ENCODE measurements around the gene POLR3A.
A peak's percentile ranks its signal among the peaks of the same experiment; 100 is the strongest.

POLR3A gene

GRCh38 chr10:77926566-77927401, 102.5 kb downstream of the POLR3A start, which contains the start of gene DLG5:
DLG5 (minus strand) TSS chr10:77926755; CDS start chr10:77926520, 235 bp downstream.
- Histone ChIP-seq H3K36me3 (peaks cover 0 to 4% (median 0%) of the 10 kb centered on the region in 11 experiments; a peak in 1 of 22 replicates), H3K4me3 (peak within 1 kb of the TSS; percentile 67 to 87 (median 76)), H3K9ac (peak within 1 kb of the TSS; percentile 75 to 85 (median 82)), H4K20me1 (peaks cover 0 to 52% (median 22%) of the 10 kb centered on the region in 11 experiments; a peak in 14 of 22 replicates), H3K9me3 (replicated peaks in 1 of 11) (no peaks in the 10 kb centered on the region), H3K27me3 (peaks cover 27 to 60% (median 51%) of the 10 kb centered on the region in 11 experiments), H3K4me2 (peak within 1 kb of the TSS; percentile 98 to 100 (median 100)), H3K4me1 (peaks cover 16 to 29% (median 25%) of the 10 kb centered on the region in 10 experiments), H3K27ac (peak within 1 kb of the TSS; percentile 48 to 77 (median 72); a peak in 21 of 22 replicates)
- no peak for TF ChIP-seq Cebpa-rat (IDR thresholded peaks at IDR 0.05)

GRCh38 chr10:77925795-77926565, 103.3 kb downstream of the POLR3A start:
- Histone ChIP-seq H3K36me3 (peaks cover 0 to 4% (median 0%) of the 10 kb centered on the region in 11 experiments; a peak in 1 of 22 replicates), H3K9ac (peak overlapping the region; percentile 75 to 85 (median 82)), H3K27ac (peak overlapping the region; percentile 48 to 77 (median 72); a peak in 21 of 22 replicates), H3K4me1 (peaks cover 16 to 35% (median 27%) of the 10 kb centered on the region in 10 experiments), H3K4me2 (peak overlapping the region; percentile 98 to 100 (median 100)), H3K27me3 (peaks cover 27 to 60% (median 51%) of the 10 kb centered on the region in 11 experiments), H4K20me1 (peaks cover 0 to 60% (median 26%) of the 10 kb centered on the region in 11 experiments; a peak in 15 of 22 replicates), H3K4me3 (peak overlapping the region; percentile 67 to 87 (median 76)), H3K9me3 (replicated peaks in 1 of 11) (no peaks in the 10 kb centered on the region)
- TF ChIP-seq Cebpa-rat (IDR thresholded peaks at IDR 0.05) = no peak

GRCh38 chr10:77925410-77925794, 103.9 kb downstream of the POLR3A start:
- peaks cover 0 to 4% (median 0%) of the 10 kb centered on the region in 11 experiments; a peak in 1 of 22 replicates for H3K36me3 ChIP-seq

GRCh38 chr10:77922566-77923179, 106.6 kb downstream of the POLR3A start:
- H3K27ac ChIP-seq = no peak overlapping the region

More at GRCh38 chr10:77925410-77925794, 103.9 kb downstream of the POLR3A start:
- TF ChIP-seq Cebpa-rat (IDR thresholded peaks at IDR 0.05) = no peak
- peaks cover 16 to 36% (median 28%) of the 10 kb centered on the region in 10 experiments for H3K4me1 ChIP-seq
- peaks cover 0 to 65% (median 29%) of the 10 kb centered on the region in 11 experiments; a peak in 15 of 22 replicates for H4K20me1 ChIP-seq
- peak overlapping the region; percentile 67 to 87 (median 76) for H3K4me3 ChIP-seq
- peak overlapping the region; percentile 98 to 100 (median 100) for H3K4me2 ChIP-seq
- H3K9me3 ChIP-seq (replicated peaks in 1 of 11) = no peaks in the 10 kb centered on the region
- peak overlapping the region; percentile 75 to 85 (median 82) for H3K9ac ChIP-seq
- peaks cover 27 to 60% (median 51%) of the 10 kb centered on the region in 11 experiments for H3K27me3 ChIP-seq
- peak overlapping the region in 8 of 11 experiments; percentile 64 to 77 (median 72); a peak in 8 of 22 replicates for H3K27ac ChIP-seq

GRCh38 chr10:77922055-77922454, 107.3 kb downstream of the POLR3A start:
- Histone ChIP-seq H3K36me3 (peaks cover 0 to 4% (median 0%) of the 10 kb centered on the region in 11 experiments; a peak in 2 of 22 replicates), H3K9me3 (replicated peaks in 1 of 11) (no peaks in the 10 kb centered on the region), H3K27me3 (peaks cover 13 to 30% (median 26%) of the 10 kb centered on the region in 11 experiments), H3K4me3 (no peak overlapping the region), H3K4me1 (peaks cover 16 to 34% (median 26%) of the 10 kb centered on the region in 10 experiments), H3K9ac (no peak overlapping the region), H3K4me2 (no peak overlapping the region), H4K20me1 (peaks cover 0 to 81% (median 41%) of the 10 kb centered on the region in 11 experiments; a peak in 15 of 22 replicates), H3K27ac (no peak overlapping the region)
- TF ChIP-seq Cebpa-rat (IDR thresholded peaks at IDR 0.05) = no peak

More at GRCh38 chr10:77922566-77923179, 106.6 kb downstream of the POLR3A start:
- Histone ChIP-seq H3K9ac (no peak overlapping the region), H3K36me3 (peaks cover 0 to 4% (median 0%) of the 10 kb centered on the region in 11 experiments; a peak in 1 of 22 replicates), H3K4me3 (no peak overlapping the region), H3K4me2 (no peak overlapping the region), H3K4me1 (peaks cover 16 to 40% (median 28%) of the 10 kb centered on the region in 10 experiments), H3K27me3 (peaks cover 19 to 36% (median 33%) of the 10 kb centered on the region in 11 experiments), H4K20me1 (peaks cover 0 to 87% (median 41%) of the 10 kb centered on the region in 11 experiments; a peak in 15 of 22 replicates), H3K9me3 (replicated peaks in 1 of 11) (no peaks in the 10 kb centered on the region)
- no peak for TF ChIP-seq Cebpa-rat (IDR thresholded peaks at IDR 0.05)

GRCh38 chr10:77921395-77921794, 107.9 kb downstream of the POLR3A start:
- TF ChIP-seq Cebpa-rat (IDR thresholded peaks at IDR 0.05) = no peak
- Histone ChIP-seq H3K36me3 (peaks cover 0 to 4% (median 0%) of the 10 kb centered on the region in 11 experiments; a peak in 2 of 22 replicates), H4K20me1 (peaks cover 0 to 82% (median 42%) of the 10 kb centered on the region in 11 experiments; a peak in 15 of 22 replicates), H3K4me2 (0 out of 22 replicates have a peak overlapping the region, but pooled peaks of 2 of the 11 experiments have one; percentile 5 to 7), H3K27me3 (peaks cover 8 to 23% (median 20%) of the 10 kb centered on the region in 11 experiments; a peak in 14 of 22 replicates), H3K9me3 (replicated peaks in 1 of 11) (no peaks in the 10 kb centered on the region), H3K4me1 (peaks cover 16 to 32% (median 25%) of the 10 kb centered on the region in 10 experiments), H3K4me3 (no peak overlapping the region), H3K27ac (no peak overlapping the region), H3K9ac (no peak overlapping the region)

GRCh38 chr10:77920495-77920894, 108.8 kb downstream of the POLR3A start:
- H4K20me1 ChIP-seq = peaks cover 0 to 85% (median 51%) of the 10 kb centered on the region in 11 experiments; a peak in 16 of 22 replicates
- peaks cover 10 to 30% (median 22%) of the 10 kb centered on the region in 10 experiments for H3K4me1 ChIP-seq
- no peak for TF ChIP-seq Cebpa-rat (IDR thresholded peaks at IDR 0.05)
- H3K9me3 ChIP-seq (replicated peaks in 1 of 11) = no peaks in the 10 kb centered on the region
- H3K9ac ChIP-seq = no peak overlapping the region
- H3K27me3 ChIP-seq = peaks cover 0 to 14% (median 11%) of the 10 kb centered on the region in 11 experiments; a peak in 11 of 22 replicates
- peaks cover 0 to 4% (median 0%) of the 10 kb centered on the region in 11 experiments; a peak in 2 of 22 replicates for H3K36me3 ChIP-seq
- H3K4me3 ChIP-seq = no peak overlapping the region
- no peak overlapping the region for H3K27ac ChIP-seq
- H3K4me2 ChIP-seq = 0 out of 22 replicates have a peak overlapping the region, but pooled peaks of 1 of the 11 experiments have one; percentile 7

Data from BLaER1 treated with 17β-estradiol and CSF1 and Interleukin-3, amounts not matched to agents 10 nM and 100 nM (cell line).